Panc1 (cell line): Measurements from ENCODE around the gene CHTOP. TPM values are rescaled to one million over a fixed set of nuclear protein-coding genes. Genes with fewer than 3 reads are reported as not detected.

ENCODE experiments used
- ATAC-seq: fragments of 200-7000 bp; cut with Tn5 transposase; 2 replicates; pipeline ENCODE4 v1.9.1; 2020; ENCODE audit warnings: mild to moderate bottlenecking, moderate library complexity
- BruUV-seq: library from RNA; stranded (reverse); fragments of 400-500 nt; replicated peaks from 2 replicates; lab custom pipeline; 2021; lab: Mats Ljungman, UMichigan
- CTCF ChIA-PET: fragments of 300-600 bp; sonication (Branson Sonifier 250); formaldehyde crosslinking; loops from one replicate; lab custom pipeline; 2022; ENCODE audit warnings: antibody characterized with exemption; lab: Charles Lee
- POLR2A ChIA-PET: fragments of 300-600 bp; sonication (Branson Sonifier 250); formaldehyde crosslinking; loops from one replicate; lab custom pipeline; 2022; ENCODE audit warnings: antibody characterized with exemption; lab: Charles Lee
- DNase-seq: peaks from one replicate; pipeline ENCODE4 v3.0.0-alpha.2; 2010; ENCODE audit warnings: low read depth, low spot score
- H3K27ac ChIP-seq: 2 replicates; pipeline ENCODE4 v1.5.1; 2011; ENCODE audit warnings: mild to moderate bottlenecking, low read length, inconsistent platforms
- H3K27me3 ChIP-seq: fragments of 200-500 bp; sonication (Bioruptor generic); 2 replicates; pipeline ENCODE4 v1.6.0; 2014; ENCODE audit warnings: low read length, inconsistent platforms; ENCODE audit not compliant: control insufficient read depth, insufficient read depth
- H3K36me3 ChIP-seq: fragments of 200-500 bp; sonication (Bioruptor generic); 2 replicates; pipeline ENCODE4 v1.5.1; 2014; ENCODE audit warnings: inconsistent platforms, mild to moderate bottlenecking, low read length, moderate library complexity; ENCODE audit not compliant: control insufficient read depth, insufficient read depth
- H3K4me1 ChIP-seq: 2 replicates; pipeline ENCODE4 v1.5.1; 2011; ENCODE audit warnings: inconsistent platforms, mild to moderate bottlenecking, low read length, moderate library complexity; ENCODE audit not compliant: control insufficient read depth, insufficient read depth
- H3K4me3 ChIP-seq, 2 experiments: 2 replicates each; pipeline ENCODE4 v1.5.1; 2011 to 2012; ENCODE audit warnings: low read depth in 2 of 2, low read length in 2 of 2, mild to moderate bottlenecking in 2 of 2, inconsistent platforms in 1 of 2, moderate library complexity in 1 of 2
- H3K9me3 ChIP-seq: fragments of 200-500 bp; sonication (Bioruptor generic); 2 replicates; pipeline ENCODE4 v1.5.1; 2014; ENCODE audit warnings: low read depth, mild to moderate bottlenecking, inconsistent platforms, low read length, moderate library complexity; ENCODE audit not compliant: control insufficient read depth, insufficient read depth
- CTCF ChIP-seq: fragments of 450-650 bp; IDR thresholded peaks from 2 replicates; pipeline ENCODE4 v1.5.1; 2017; ENCODE audit warnings: mild to moderate bottlenecking
- POLR2AphosphoS5 ChIP-seq: IDR thresholded peaks from 2 replicates; pipeline ENCODE4 v1.6.1; 2012; ENCODE audit warnings: mild to moderate bottlenecking, low read depth, low read length, moderate library complexity
- REST ChIP-seq, 2 experiments: IDR thresholded peaks; 2 replicates each; pipeline ENCODE4 v1.6.1; 2011 to 2012; ENCODE audit warnings: low read depth in 2 of 2, control low read depth in 1 of 2, low read length in 1 of 2, mild to moderate bottlenecking in 1 of 2, moderate library complexity in 1 of 2; ENCODE audit not compliant: insufficient read depth in 1 of 2
- SIN3A ChIP-seq: IDR thresholded peaks from 2 replicates; pipeline ENCODE4 v1.6.1; 2012; ENCODE audit warnings: low read depth, mild to moderate bottlenecking, low read length, moderate library complexity, borderline replicate concordance; ENCODE audit not compliant: insufficient read depth
- TCF7L2 ChIP-seq: IDR thresholded peaks from 2 replicates; pipeline ENCODE4 v1.6.1; 2011; ENCODE audit warnings: mild to moderate bottlenecking, low read depth, low read length, inconsistent platforms
- in situ Hi-C: cut with HindIII; loops from 2 replicates; pipeline ENCODE4 v1.10.0; 2016; ENCODE audit warnings: low sequenced_read_pairs, low pct_unique_long_range_greater_than_20kb
- intact Hi-C: fragments of 100-400 bp; cut with micrococcal nuclease; formaldehyde crosslinking; loops from one replicate; pipeline ENCODE4 v1.10.0; 2022; ENCODE audit not compliant: unreplicated experiment
- total RNA-seq: library from RNA; stranded (reverse); gene quantifications from one replicate; pipeline ENCODE4 v1.2.1, GENCODE V29; 2021; ENCODE audit not compliant: unreplicated experiment

Gene CHTOP
- total RNA-seq, 1 experiment from 2014 or later: 87.0 TPM

DNA sequence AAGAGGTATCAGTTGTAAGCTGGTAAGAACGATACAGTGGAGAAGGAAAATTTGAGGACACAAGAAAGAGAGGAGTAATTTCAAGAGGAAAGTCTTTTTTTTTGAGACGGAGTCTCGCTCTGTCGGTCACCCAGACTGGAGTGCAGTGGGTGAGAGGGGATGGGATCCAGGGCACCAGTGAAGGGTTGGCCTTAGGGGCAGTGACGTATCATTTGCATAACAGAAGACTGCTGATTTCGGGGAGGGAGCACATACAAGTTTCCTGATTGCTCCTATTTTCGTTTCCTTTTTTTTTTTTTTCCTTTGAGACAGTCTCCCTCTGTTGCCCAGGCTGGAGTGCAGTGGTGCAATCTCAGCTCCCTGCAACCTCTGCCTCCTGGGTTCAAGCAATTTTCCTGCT, 10.8 kb upstream of the CHTOP start:
- CTCF ChIA-PET: interaction anchor here (1.3 kb wide), 1 partner anchor 9 kb away, joined by 4 read pairs; no protein-coding TSS in a partner anchor
- Histone ChIP-seq H3K4me1 (peaks cover 18% of the 10 kb centered on the region), H3K27ac (no peak overlapping the region), H3K9me3 (no peaks in the 10 kb centered on the region), H3K27me3 (no peaks in the 10 kb centered on the region), H3K36me3 (no peaks in the 10 kb centered on the region), H3K4me3 (no peak overlapping the region)
- no TSS peak for BruUV-seq
- in situ Hi-C loops: loop anchor here (25.0 kb wide), 1 partner anchor 261 kb away; the partner anchor contains the start of gene S100A9
- intact Hi-C loops: no loop called here
- TF ChIP-seq TCF7L2: no peak
- TF ChIP-seq POLR2AphosphoS5: no peak
- TF ChIP-seq SIN3A: no peak
- no peak for TF ChIP-seq CTCF
- TF ChIP-seq REST (IDR thresholded peaks at IDR 0.05; ENCODE audit: insufficient read depth in 1 of 2, low read depth in 2 of 2, low read length in 1 of 2): no peak
- no peak for ATAC-seq
- POLR2A ChIA-PET: no interaction called here
- no peak for DNase-seq

- BruUV-seq: TSS peak; percentile 57
- in situ Hi-C loops: loop anchor here (25.0 kb wide), 1 partner anchor 263 kb away; the partner anchor contains the start of gene S100A9
- ChIA-PET POLR2A (interaction anchor here (0.6 kb wide), 1 partner anchor 77 kb away, joined by 3 read pairs; no protein-coding TSS in a partner anchor), CTCF (no interaction called here)
- H3K27ac ChIP-seq: no peak overlapping the region
- H3K4me1 ChIP-seq: peaks cover 27% of the 10 kb centered on the region
- intact Hi-C loops: no loop called here
- no peak overlapping the region for H3K4me3 ChIP-seq
- TF ChIP-seq SIN3A (no peak), TCF7L2 (no peak), REST (IDR thresholded peaks at IDR 0.05; ENCODE audit: insufficient read depth in 1 of 2, low read depth in 2 of 2, low read length in 1 of 2) (no peak), POLR2AphosphoS5 (no peak), CTCF (no peak)
- no peak for ATAC-seq
- no peak for DNase-seq
- no peaks in the 10 kb centered on the region for H3K9me3 ChIP-seq
- H3K36me3 ChIP-seq: no peaks in the 10 kb centered on the region
- no peaks in the 10 kb centered on the region for H3K27me3 ChIP-seq
Observed at GRCh38 chr1:153624965-153625611, 8.8 kb upstream of the CHTOP start.
